OCI-LY7 (cell line): ENCODE results near the gene OPCML. TPM values are rescaled to one million over a fixed set of nuclear protein-coding genes. Genes with fewer than 3 reads are reported as not detected.

Source experiments
- BruUV-seq: library from RNA; stranded (reverse); fragments of 400-500 nt; replicated peaks from 2 replicates; lab custom pipeline; 2021; lab: Mats Ljungman, UMichigan
- CTCF ChIA-PET: fragments of 300-600 bp; sonication (Branson Sonifier 250); formaldehyde crosslinking; loops from one replicate; lab custom pipeline; 2022; ENCODE audit warnings: antibody characterized with exemption; ENCODE audit not compliant: unreplicated experiment; lab: Charles Lee
- POLR2A ChIA-PET: fragments of 300-600 bp; sonication (Branson Sonifier 250); formaldehyde crosslinking; loops from one replicate; lab custom pipeline; 2022; ENCODE audit warnings: antibody characterized with exemption; lab: Charles Lee
- DNase-seq: peaks from one replicate; pipeline ENCODE4 v3.0.0-alpha.2; 2015; ENCODE audit warnings: low spot score
- H2AFZ ChIP-seq: fragments of 200-600 bp; sonication (generic), shearing (Covaris generic); 2 replicates; pipeline ENCODE4 v1.6.1; 2014; ENCODE audit warnings: mild to moderate bottlenecking, antibody characterized with exemption, low read length, moderate library complexity
- H3K27ac ChIP-seq: fragments of 200-600 bp; sonication (generic); 2 replicates; pipeline ENCODE4 v1.5.1; 2014; ENCODE audit warnings: mixed run types, low read depth, mild to moderate bottlenecking, moderate library complexity, low read length, inconsistent platforms; ENCODE audit not compliant: poor library complexity, severe bottlenecking
- H3K36me3 ChIP-seq: fragments of 200-600 bp; sonication (generic); 2 replicates; pipeline ENCODE4 v1.6.1; 2014; ENCODE audit warnings: mild to moderate bottlenecking, antibody characterized with exemption, low read length, moderate library complexity, mixed read lengths; ENCODE audit not compliant: insufficient read depth
- H3K4me1 ChIP-seq: fragments of 200-600 bp; sonication (generic); 2 replicates; pipeline ENCODE4 v1.5.1; 2014; ENCODE audit warnings: mild to moderate bottlenecking, low read length; ENCODE audit not compliant: insufficient read depth, poor library complexity, severe bottlenecking
- H3K4me2 ChIP-seq: fragments of 200-600 bp; sonication (generic); 2 replicates; pipeline ENCODE4 v1.6.1; 2014; ENCODE audit warnings: mild to moderate bottlenecking, low read length
- H3K4me3 ChIP-seq: fragments of 200-600 bp; sonication (generic); 2 replicates; pipeline ENCODE4 v1.5.1; 2014; ENCODE audit warnings: mild to moderate bottlenecking, low read depth, low read length; ENCODE audit not compliant: poor library complexity, severe bottlenecking
- H3K79me2 ChIP-seq: fragments of 200-600 bp; sonication (generic); 2 replicates; pipeline ENCODE4 v1.6.1; 2016; ENCODE audit warnings: low read depth, mild to moderate bottlenecking, low read length, moderate library complexity, mixed read lengths; ENCODE audit not compliant: insufficient read depth
- H3K9me2 ChIP-seq: fragments of 200-600 bp; sonication (generic); 2 replicates; pipeline ENCODE4 v1.6.1; 2016; ENCODE audit warnings: mild to moderate bottlenecking, low read length, mixed read lengths; ENCODE audit not compliant: insufficient read depth
- H3K9me3 ChIP-seq: fragments of 200-600 bp; sonication (generic); 2 replicates; pipeline ENCODE4 v1.6.1; 2014; ENCODE audit warnings: mild to moderate bottlenecking, mixed run types, low read length, mixed read lengths
- H4K20me1 ChIP-seq: fragments of 200-600 bp; sonication (generic); 2 replicates; pipeline ENCODE4 v1.6.1; 2014; ENCODE audit warnings: mild to moderate bottlenecking, antibody characterized with exemption, low read length, moderate library complexity, mixed read lengths; ENCODE audit not compliant: insufficient read depth
- EZH2phosphoT487 ChIP-seq: fragments of 200-600 bp; sonication (generic); IDR thresholded peaks from 2 replicates; pipeline ENCODE4 v1.6.1; 2018; ENCODE audit warnings: low read depth, borderline replicate concordance, mild to moderate bottlenecking, mixed run types, antibody characterized with exemption, low read length, moderate library complexity, mixed read lengths
- intact Hi-C: fragments of 100-400 bp; cut with micrococcal nuclease; formaldehyde crosslinking; loops from one replicate; pipeline ENCODE4 v1.10.0; 2022; ENCODE audit not compliant: unreplicated experiment
- total RNA-seq, 2 experiments: library from RNA; depleted of rRNA in 1 of 2; stranded (reverse); fragments of >200 nt in 1 of 2; shearing (Covaris generic) in 1 of 2; gene quantifications; 2 replicates each; pipeline ENCODE4 v1.2.3, GENCODE V29; 2014 to 2022
- TF ChIP-seq, protein P1 (sequence below): fragments of 200-600 bp; sonication (generic); conservative IDR thresholded peaks from 2 replicates; pipeline ENCODE4 v1.5.1; 2014; ENCODE audit warnings: mild to moderate bottlenecking, antibody characterized with exemption, low read length, moderate library complexity, mixed read lengths

Gene OPCML
- total RNA-seq, 2 experiments from 2014 or later: not detected

DNA sequence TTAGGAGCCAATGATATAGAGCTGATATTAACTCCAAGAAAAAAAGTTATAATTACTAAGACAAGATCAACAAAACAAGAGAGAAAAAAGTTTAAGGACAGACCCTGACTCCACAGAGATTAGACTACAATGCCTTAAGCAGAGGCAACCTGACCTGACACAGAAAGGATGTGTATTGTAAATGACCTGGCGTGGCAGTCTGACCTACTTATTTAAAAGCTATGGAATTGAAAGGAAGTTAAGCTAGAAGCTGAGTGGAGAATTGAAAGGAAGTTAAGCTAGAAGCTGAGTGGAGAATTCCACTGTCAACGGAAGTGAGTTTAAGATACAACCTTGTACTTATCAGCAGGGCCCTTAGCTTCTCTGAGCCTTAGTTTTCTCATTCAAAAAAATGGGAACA is 885.4 kb downstream of the OPCML start:
- BruUV-seq: no TSS peak
- no peaks in the 10 kb centered on the region for H3K79me2 ChIP-seq
- ChIA-PET POLR2A (interaction anchor here (0.6 kb wide), 1 partner anchor 108 kb away, joined by 3 read pairs; no protein-coding TSS in a partner anchor), CTCF (no interaction called here)
- DNase-seq: no peak
- no peaks in the 10 kb centered on the region for H3K9me3 ChIP-seq
- no peaks in the 10 kb centered on the region for H3K9me2 ChIP-seq
- H3K4me3 ChIP-seq: no peak overlapping the region
- no peak overlapping the region for H2AFZ ChIP-seq
- H4K20me1 ChIP-seq: no peaks in the 10 kb centered on the region
- no peak overlapping the region for H3K4me2 ChIP-seq
- no peaks in the 10 kb centered on the region for H3K36me3 ChIP-seq
- intact Hi-C loops: no loop called here
- H3K27ac ChIP-seq: no peak overlapping the region
- TF ChIP-seq EZH2phosphoT487: no peak
- TF ChIP-seq, protein P1, sequence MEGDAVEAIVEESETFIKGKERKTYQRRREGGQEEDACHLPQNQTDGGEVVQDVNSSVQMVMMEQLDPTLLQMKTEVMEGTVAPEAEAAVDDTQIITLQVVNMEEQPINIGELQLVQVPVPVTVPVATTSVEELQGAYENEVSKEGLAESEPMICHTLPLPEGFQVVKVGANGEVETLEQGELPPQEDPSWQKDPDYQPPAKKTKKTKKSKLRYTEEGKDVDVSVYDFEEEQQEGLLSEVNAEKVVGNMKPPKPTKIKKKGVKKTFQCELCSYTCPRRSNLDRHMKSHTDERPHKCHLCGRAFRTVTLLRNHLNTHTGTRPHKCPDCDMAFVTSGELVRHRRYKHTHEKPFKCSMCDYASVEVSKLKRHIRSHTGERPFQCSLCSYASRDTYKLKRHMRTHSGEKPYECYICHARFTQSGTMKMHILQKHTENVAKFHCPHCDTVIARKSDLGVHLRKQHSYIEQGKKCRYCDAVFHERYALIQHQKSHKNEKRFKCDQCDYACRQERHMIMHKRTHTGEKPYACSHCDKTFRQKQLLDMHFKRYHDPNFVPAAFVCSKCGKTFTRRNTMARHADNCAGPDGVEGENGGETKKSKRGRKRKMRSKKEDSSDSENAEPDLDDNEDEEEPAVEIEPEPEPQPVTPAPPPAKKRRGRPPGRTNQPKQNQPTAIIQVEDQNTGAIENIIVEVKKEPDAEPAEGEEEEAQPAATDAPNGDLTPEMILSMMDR: no peak
- H3K4me1 ChIP-seq: no peaks in the 10 kb centered on the region

DNA sequence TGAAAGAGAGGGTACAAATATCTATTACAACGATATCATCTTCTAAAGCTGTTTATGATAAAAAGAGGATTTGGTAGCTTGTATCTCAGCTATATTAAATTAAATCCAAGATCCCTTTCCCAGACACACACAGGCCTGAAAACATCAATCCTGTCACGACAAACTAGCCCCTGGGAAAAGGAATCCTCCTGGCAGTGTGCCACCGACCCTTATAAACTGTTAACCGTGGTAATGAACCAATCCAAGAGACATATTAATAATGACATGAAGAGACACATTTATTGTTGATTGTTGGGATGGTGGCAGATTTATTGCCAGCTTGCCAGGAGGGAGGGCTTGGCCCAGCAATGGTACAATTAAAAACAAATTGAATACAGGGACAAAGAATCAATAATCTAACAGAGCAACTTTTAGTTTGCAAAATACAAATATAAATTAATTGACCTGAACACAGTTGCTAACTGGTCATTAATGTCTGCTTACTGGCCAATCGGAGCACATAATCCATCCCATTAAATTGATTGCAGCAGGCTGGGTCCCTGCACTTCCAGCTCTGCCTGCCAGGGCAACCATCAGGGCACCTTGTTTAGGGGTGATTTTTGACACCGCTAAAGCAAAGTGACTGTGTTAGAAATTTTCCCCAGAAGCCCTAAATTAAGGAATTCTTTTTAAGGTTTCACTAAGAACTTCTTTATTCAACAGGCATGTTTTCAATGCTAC is 887.6 kb downstream of the OPCML start:
- H3K79me2 ChIP-seq: no peaks in the 10 kb centered on the region
- no peak overlapping the region for H3K27ac ChIP-seq
- no peaks in the 10 kb centered on the region for H3K9me2 ChIP-seq
- no peak overlapping the region for H3K4me3 ChIP-seq
- BruUV-seq: no TSS peak
- no peaks in the 10 kb centered on the region for H3K36me3 ChIP-seq
- H2AFZ ChIP-seq: no peak overlapping the region
- H3K4me1 ChIP-seq: no peaks in the 10 kb centered on the region
- TF ChIP-seq EZH2phosphoT487: no peak
- TF ChIP-seq, protein P1: no peak
- no peak for DNase-seq
- H3K4me2 ChIP-seq: no peak overlapping the region
- no peaks in the 10 kb centered on the region for H4K20me1 ChIP-seq
- H3K9me3 ChIP-seq: no peaks in the 10 kb centered on the region
- intact Hi-C loops: no loop called here
- CTCF ChIA-PET: no interaction called here
- POLR2A ChIA-PET: interaction anchor here (1.0 kb wide), 1 partner anchor 235 kb away, joined by 3 read pairs; no protein-coding TSS in a partner anchor

DNA sequence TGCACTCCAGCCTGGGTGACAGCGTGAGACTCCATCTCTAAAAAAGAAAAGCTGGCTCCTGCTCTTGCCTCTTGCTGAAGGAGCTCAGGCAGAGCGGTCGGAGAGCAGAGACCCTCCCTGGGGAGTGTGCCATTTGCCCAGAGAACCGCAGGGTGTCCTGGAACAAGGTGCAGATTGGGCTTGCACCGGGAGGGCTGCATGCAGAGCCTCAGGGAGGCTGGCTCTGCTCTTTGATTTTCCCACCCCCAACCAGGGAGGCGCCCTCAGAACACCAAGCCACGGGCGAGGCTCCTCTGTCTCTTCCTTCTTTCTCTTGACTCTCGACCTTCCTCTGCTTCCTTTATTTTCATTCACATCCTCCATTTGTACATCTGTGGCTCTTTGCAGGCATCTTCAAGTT is 889.1 kb downstream of the OPCML start:
- intact Hi-C loops: no loop called here
- H3K9me3 ChIP-seq: no peaks in the 10 kb centered on the region
- H3K4me3 ChIP-seq: no peak overlapping the region
- ChIA-PET POLR2A (no interaction called here), CTCF (no interaction called here)
- no peak overlapping the region for H3K4me2 ChIP-seq
- no peaks in the 10 kb centered on the region for H3K36me3 ChIP-seq
- H3K79me2 ChIP-seq: no peaks in the 10 kb centered on the region
- H3K9me2 ChIP-seq: no peaks in the 10 kb centered on the region
- BruUV-seq: no TSS peak
- no peak overlapping the region for H3K27ac ChIP-seq
- DNase-seq: no peak
- no peak overlapping the region for H2AFZ ChIP-seq
- TF ChIP-seq, protein P1: no peak
- no peak for TF ChIP-seq EZH2phosphoT487
- H4K20me1 ChIP-seq: no peaks in the 10 kb centered on the region
- no peaks in the 10 kb centered on the region for H3K4me1 ChIP-seq
